ENCODE results near the gene CCN6.

The CCN6 gene

GRCh38 chr6:112106562-112106961 is 52.7 kb downstream of the CCN6 start:
- H3K4me3 ChIP-seq (ENCODE audit: control insufficient read depth, low read depth, low read length), result no peak overlapping the region
- DNase-seq (ENCODE audit: low read depth), result no peak
- TF ChIP-seq CTCF (conservative IDR thresholded peaks at IDR 0.05; ENCODE audit: control insufficient read depth, insufficient read depth, low read depth, low read length), result no peak

DNA sequence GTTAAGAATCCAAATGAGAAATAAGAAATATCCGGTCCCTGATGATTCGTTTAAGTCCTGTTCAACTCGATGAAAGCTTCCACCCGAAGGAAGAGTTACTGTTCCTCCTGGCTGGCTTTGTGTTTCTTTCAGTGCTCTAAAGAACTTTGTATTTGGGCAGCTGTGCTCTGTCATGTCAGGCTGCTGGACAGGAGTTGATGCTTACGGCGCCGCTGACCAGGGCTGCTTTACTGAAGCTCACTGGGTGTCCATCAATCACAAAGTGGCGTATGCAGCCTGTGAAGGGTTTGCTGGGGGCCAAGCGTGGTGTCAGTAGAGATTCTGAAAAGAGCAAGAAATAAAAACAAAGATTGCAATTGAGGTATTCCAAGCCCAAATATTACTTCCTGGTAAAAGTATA is 55.4 kb downstream of the CCN6 start:
- no peak overlapping the region for H3K4me3 ChIP-seq (ENCODE audit: control insufficient read depth, low read depth, low read length)
- no peak for DNase-seq (ENCODE audit: low read depth)
- TF ChIP-seq CTCF (conservative IDR thresholded peaks at IDR 0.05; ENCODE audit: control insufficient read depth, insufficient read depth, low read depth, low read length), result no peak

GRCh38 chr6:112113431-112113830 is 59.5 kb downstream of the CCN6 start:
- TF ChIP-seq CTCF (conservative IDR thresholded peaks at IDR 0.05; ENCODE audit: control insufficient read depth, insufficient read depth, low read depth, low read length), result no peak
- H3K4me3 ChIP-seq (ENCODE audit: control insufficient read depth, low read depth, low read length), result no peak overlapping the region
- DNase-seq (ENCODE audit: low read depth), result no peak

GRCh38 chr6:112113918-112114317 is 60.0 kb downstream of the CCN6 start:
- no peak for DNase-seq (ENCODE audit: low read depth)
- no peak for TF ChIP-seq CTCF (conservative IDR thresholded peaks at IDR 0.05; ENCODE audit: control insufficient read depth, insufficient read depth, low read depth, low read length)
- no peak overlapping the region for H3K4me3 ChIP-seq (ENCODE audit: control insufficient read depth, low read depth, low read length)

DNA sequence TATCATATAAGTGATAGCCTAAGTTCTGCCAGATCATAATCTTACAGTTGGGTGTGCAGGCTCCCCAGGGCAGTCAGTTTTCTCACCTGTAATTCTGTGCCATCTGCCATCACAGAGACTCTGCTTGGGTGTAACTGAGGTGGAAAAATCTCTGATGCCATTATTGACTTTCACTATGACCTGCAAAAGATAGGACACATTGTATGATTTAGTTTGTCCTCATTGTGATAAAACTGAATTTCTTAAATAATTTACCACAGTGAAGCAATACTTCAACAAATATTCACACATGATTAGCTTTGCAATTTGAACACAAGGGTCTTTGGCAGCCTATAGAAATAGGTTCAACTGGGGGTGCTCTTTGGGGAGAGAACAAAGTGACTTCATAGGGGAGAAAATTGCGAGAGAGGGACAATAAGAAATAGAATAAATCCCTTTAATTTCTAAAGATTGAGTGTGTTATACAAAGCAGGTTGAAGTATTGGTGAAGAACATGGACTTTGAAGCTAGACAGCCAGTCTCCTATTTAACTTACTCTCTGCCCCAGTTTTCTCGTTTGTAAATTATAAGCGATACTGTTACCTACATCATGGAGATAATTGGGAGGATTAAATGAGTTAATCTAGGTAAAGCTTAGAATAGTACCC is 60.8 kb downstream of the CCN6 start:
- no peak for DNase-seq (ENCODE audit: low read depth)
- TF ChIP-seq CTCF (conservative IDR thresholded peaks at IDR 0.05; ENCODE audit: control insufficient read depth, insufficient read depth, low read depth, low read length), result no peak
- H3K4me3 ChIP-seq (ENCODE audit: control insufficient read depth, low read depth, low read length), result no peak overlapping the region

DNA sequence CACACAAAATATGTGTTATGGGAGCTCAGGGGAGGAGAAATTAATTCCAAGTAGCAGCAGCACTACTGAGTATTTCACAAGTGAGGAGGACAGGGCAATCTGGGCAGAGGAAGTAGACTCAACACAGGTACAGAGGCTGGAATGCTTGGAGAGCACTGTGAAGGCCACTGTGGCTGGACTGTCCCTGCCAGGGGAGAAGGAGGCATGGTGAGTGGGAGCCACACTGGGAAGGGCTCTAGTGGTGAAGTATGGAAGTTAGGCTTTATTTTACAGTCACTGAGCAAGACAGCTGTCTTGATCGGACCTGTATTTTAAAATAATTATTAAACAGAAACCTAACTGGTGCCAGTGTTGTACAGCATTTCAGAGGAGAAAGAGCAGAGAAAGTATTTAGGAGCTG is 62.3 kb downstream of the CCN6 start:
- no peak overlapping the region for H3K4me3 ChIP-seq (ENCODE audit: control insufficient read depth, low read depth, low read length)
- no peak for DNase-seq (ENCODE audit: low read depth)
- TF ChIP-seq CTCF (conservative IDR thresholded peaks at IDR 0.05; ENCODE audit: control insufficient read depth, insufficient read depth, low read depth, low read length), result no peak

DNA sequence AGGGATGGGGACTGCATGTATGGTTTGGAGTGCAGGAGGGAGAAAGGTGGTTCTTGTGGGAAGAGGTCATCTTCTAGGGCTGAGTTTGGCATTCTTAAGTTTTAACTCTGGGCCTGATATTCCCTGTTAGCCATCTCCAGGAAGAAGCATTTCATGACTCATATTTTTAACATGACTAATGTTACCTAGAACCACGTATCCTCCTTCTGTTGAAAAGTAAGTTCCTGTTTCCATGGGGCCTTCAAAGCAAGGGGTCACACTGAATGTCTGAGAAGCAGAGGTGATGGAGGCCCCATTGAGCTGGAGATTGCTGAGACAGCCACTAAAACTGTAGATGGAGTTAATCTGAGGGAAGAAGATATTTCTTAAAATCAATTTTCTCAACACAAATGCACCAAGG is 63.6 kb downstream of the CCN6 start:
- no peak overlapping the region for H3K4me3 ChIP-seq (ENCODE audit: control insufficient read depth, low read depth, low read length)
- peak; percentile 33 for DNase-seq (ENCODE audit: low read depth)
- TF ChIP-seq CTCF (conservative IDR thresholded peaks at IDR 0.05; ENCODE audit: control insufficient read depth, insufficient read depth, low read depth, low read length), result no peak

Measured in fibroblast of mammary gland (primary cell).